RWPE2 (cell line): ENCODE results near the gene IFFO2.

ENCODE experiments used
- ATAC-seq: fragments of 200-7000 bp; cut with Tn5 transposase; 3 replicates; pipeline ENCODE4 v1.9.1; 2021; ENCODE audit warnings: low read depth
- DNase-seq: peaks from one replicate; pipeline ENCODE4 v3.0.0-alpha.2; 2020; ENCODE audit warnings: low spot score
- H3K27ac ChIP-seq: fragments of 450-650 bp; 2 replicates; pipeline ENCODE4 v1.5.1; 2017; ENCODE audit warnings: mild to moderate bottlenecking; ENCODE audit not compliant: poor library complexity, severe bottlenecking
- H3K27me3 ChIP-seq: fragments of 250-450 bp; sonication (Bioruptor Pico); 2 replicates; pipeline ENCODE4 v1.5.1; 2021; ENCODE audit warnings: mild to moderate bottlenecking, moderate library complexity; ENCODE audit not compliant: insufficient read depth, poor library complexity, severe bottlenecking
- H3K36me3 ChIP-seq: fragments of 250-450 bp; sonication (Bioruptor Pico); 2 replicates; pipeline ENCODE4 v1.5.1; 2020; ENCODE audit warnings: low read depth, mild to moderate bottlenecking, moderate library complexity
- H3K4me1 ChIP-seq: fragments of 250-450 bp; sonication (Bioruptor Pico); 2 replicates; pipeline ENCODE4 v1.5.1; 2021; ENCODE audit warnings: mild to moderate bottlenecking, moderate library complexity; ENCODE audit not compliant: insufficient read depth, poor library complexity, severe bottlenecking
- H3K4me3 ChIP-seq: fragments of 250-450 bp; sonication (Bioruptor Pico); 2 replicates; pipeline ENCODE4 v1.5.1; 2021; ENCODE audit warnings: mild to moderate bottlenecking, moderate library complexity; ENCODE audit not compliant: severe bottlenecking
- H3K9me3 ChIP-seq: fragments of 250-450 bp; sonication (Bioruptor Pico); 2 replicates; pipeline ENCODE4 v1.5.1; 2021; ENCODE audit warnings: mild to moderate bottlenecking, moderate library complexity; ENCODE audit not compliant: severe bottlenecking
- TF ChIP-seq, protein P1 (sequence below): fragments of 450-650 bp; IDR thresholded peaks from one replicate; pipeline ENCODE4 v1.5.1; 2017; ENCODE audit warnings: mild to moderate bottlenecking, moderate library complexity; ENCODE audit not compliant: poor library complexity, severe bottlenecking

Gene IFFO2

DNA sequence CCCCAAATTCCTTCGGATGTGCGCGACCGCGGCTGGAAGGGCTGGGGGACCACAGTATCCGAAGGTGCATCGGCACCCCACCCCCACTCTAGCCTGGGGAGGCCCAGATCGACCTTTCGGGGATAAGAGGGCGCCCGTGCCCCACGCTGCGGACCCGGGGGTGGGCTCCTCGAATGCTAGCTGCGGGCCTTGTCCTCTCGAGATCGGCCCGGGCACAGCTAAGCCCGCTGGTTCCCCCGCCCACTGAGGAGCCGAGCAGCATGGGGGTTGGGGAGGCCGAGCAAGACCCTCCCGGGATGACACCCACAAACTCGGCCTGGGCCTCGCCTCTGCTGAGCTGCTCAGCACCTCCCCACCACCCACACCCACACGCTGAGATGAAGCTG lies 653 bp upstream of the IFFO2 start:
- H3K4me3 ChIP-seq = peak overlapping the region; percentile 98
- peaks cover 15% of the 10 kb centered on the region for H3K4me1 ChIP-seq
- ATAC-seq = no peak
- no peaks in the 10 kb centered on the region for H3K9me3 ChIP-seq
- H3K36me3 ChIP-seq = peaks cover 21% of the 10 kb centered on the region
- H3K27me3 ChIP-seq = no peaks in the 10 kb centered on the region
- peak overlapping the region; percentile 63 for H3K27ac ChIP-seq
- TF ChIP-seq, protein P1, sequence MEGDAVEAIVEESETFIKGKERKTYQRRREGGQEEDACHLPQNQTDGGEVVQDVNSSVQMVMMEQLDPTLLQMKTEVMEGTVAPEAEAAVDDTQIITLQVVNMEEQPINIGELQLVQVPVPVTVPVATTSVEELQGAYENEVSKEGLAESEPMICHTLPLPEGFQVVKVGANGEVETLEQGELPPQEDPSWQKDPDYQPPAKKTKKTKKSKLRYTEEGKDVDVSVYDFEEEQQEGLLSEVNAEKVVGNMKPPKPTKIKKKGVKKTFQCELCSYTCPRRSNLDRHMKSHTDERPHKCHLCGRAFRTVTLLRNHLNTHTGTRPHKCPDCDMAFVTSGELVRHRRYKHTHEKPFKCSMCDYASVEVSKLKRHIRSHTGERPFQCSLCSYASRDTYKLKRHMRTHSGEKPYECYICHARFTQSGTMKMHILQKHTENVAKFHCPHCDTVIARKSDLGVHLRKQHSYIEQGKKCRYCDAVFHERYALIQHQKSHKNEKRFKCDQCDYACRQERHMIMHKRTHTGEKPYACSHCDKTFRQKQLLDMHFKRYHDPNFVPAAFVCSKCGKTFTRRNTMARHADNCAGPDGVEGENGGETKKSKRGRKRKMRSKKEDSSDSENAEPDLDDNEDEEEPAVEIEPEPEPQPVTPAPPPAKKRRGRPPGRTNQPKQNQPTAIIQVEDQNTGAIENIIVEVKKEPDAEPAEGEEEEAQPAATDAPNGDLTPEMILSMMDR = no peak
- DNase-seq = peak; percentile 63

- no peaks in the 10 kb centered on the region for H3K27me3 ChIP-seq
- H3K4me1 ChIP-seq = peaks cover 26% of the 10 kb centered on the region
- H3K9me3 ChIP-seq = no peaks in the 10 kb centered on the region
- peak; percentile 57 for DNase-seq
- TF ChIP-seq, protein P1 = peak; percentile 40
- peaks cover 24% of the 10 kb centered on the region for H3K36me3 ChIP-seq
- peak; percentile 13; the same call in 2 of the 3 replicates for ATAC-seq
- H3K27ac ChIP-seq = peak overlapping the region; percentile 63
- H3K4me3 ChIP-seq = peak overlapping the region; percentile 98
Observed at GRCh38 chr1:18955441-18956192, 859 bp downstream of the IFFO2 start.

GRCh38 chr1:18955131-18955440 lies 1.4 kb downstream of the IFFO2 start:
- H3K27ac ChIP-seq = peak overlapping the region; percentile 63
- peak overlapping the region; percentile 98 for H3K4me3 ChIP-seq
- H3K4me1 ChIP-seq = peaks cover 29% of the 10 kb centered on the region
- DNase-seq (no peak), ATAC-seq (no peak)
- TF ChIP-seq, protein P1 = no peak
- H3K36me3 ChIP-seq = peaks cover 24% of the 10 kb centered on the region
- no peaks in the 10 kb centered on the region for H3K27me3 ChIP-seq
- no peaks in the 10 kb centered on the region for H3K9me3 ChIP-seq

GRCh38 chr1:18954270-18955071 lies 2.0 kb downstream of the IFFO2 start:
- Histone ChIP-seq H3K36me3 (peaks cover 24% of the 10 kb centered on the region), H3K9me3 (no peaks in the 10 kb centered on the region), H3K4me3 (peak overlapping the region; percentile 98), H3K27me3 (no peaks in the 10 kb centered on the region), H3K27ac (peak overlapping the region; percentile 63), H3K4me1 (peaks cover 35% of the 10 kb centered on the region)
- ATAC-seq = no peak; the same call in 2 of the 3 replicates
- TF ChIP-seq, protein P1 = no peak
- no peak for DNase-seq
